Measurements from ENCODE around the gene MAN1A1.

Gene MAN1A1

GRCh38 chr6:119234457-119234856, 115.1 kb downstream of the MAN1A1 start:
- DNase-seq (ENCODE audit: low read depth in 3 of 3), result no peak

- no peak for DNase-seq (ENCODE audit: low read depth in 3 of 3)
Measured at GRCh38 chr6:119233312-119233984, 116.1 kb downstream of the MAN1A1 start.

- DNase-seq (ENCODE audit: low read depth in 3 of 3), result no peak
Measured at GRCh38 chr6:119231394-119231793, 118.2 kb downstream of the MAN1A1 start.

GRCh38 chr6:119230160-119230559, 119.4 kb downstream of the MAN1A1 start:
- no peak for DNase-seq (ENCODE audit: low read depth in 3 of 3)

- no peak for DNase-seq (ENCODE audit: low read depth in 3 of 3)
Measured at GRCh38 chr6:119227377-119227776, 122.2 kb downstream of the MAN1A1 start.

- no peak for DNase-seq (ENCODE audit: low read depth in 3 of 3)
Measured at GRCh38 chr6:119226089-119226488, 123.5 kb downstream of the MAN1A1 start.

- DNase-seq (ENCODE audit: low read depth in 3 of 3), result no peak
Measured at GRCh38 chr6:119224095-119224701, 125.4 kb downstream of the MAN1A1 start.

- DNase-seq (ENCODE audit: low read depth in 3 of 3), result no peak
Measured at GRCh38 chr6:119220452-119220851, 129.1 kb downstream of the MAN1A1 start.

GRCh38 chr6:119218548-119218947, 131.0 kb downstream of the MAN1A1 start:
- no peak for DNase-seq (ENCODE audit: low read depth in 3 of 3)

- DNase-seq (ENCODE audit: low read depth in 3 of 3), result no peak
Measured at GRCh38 chr6:119215885-119216590, 133.5 kb downstream of the MAN1A1 start.

GRCh38 chr6:119215309-119215708, 134.3 kb downstream of the MAN1A1 start:
- no peak for DNase-seq (ENCODE audit: low read depth in 3 of 3)

GRCh38 chr6:119210596-119210995, 139.0 kb downstream of the MAN1A1 start:
- DNase-seq (ENCODE audit: low read depth in 3 of 3), result no peak

- no peak for DNase-seq (ENCODE audit: low read depth in 3 of 3)
Measured at GRCh38 chr6:119209452-119210205, 139.9 kb downstream of the MAN1A1 start.

GRCh38 chr6:119207971-119208725, 141.4 kb downstream of the MAN1A1 start:
- DNase-seq (ENCODE audit: low read depth in 3 of 3), result no peak

- DNase-seq (ENCODE audit: low read depth in 3 of 3), result no peak
Measured at GRCh38 chr6:119207327-119207726, 142.2 kb downstream of the MAN1A1 start.

GRCh38 chr6:119205911-119206618, 143.5 kb downstream of the MAN1A1 start:
- no peak for DNase-seq (ENCODE audit: low read depth in 3 of 3)

GRCh38 chr6:119204719-119205118, 144.8 kb downstream of the MAN1A1 start:
- no peak for DNase-seq (ENCODE audit: low read depth in 3 of 3)

GRCh38 chr6:119201480-119201879, 148.1 kb downstream of the MAN1A1 start:
- no peak for DNase-seq (ENCODE audit: low read depth in 3 of 3)

GRCh38 chr6:119200512-119201175, 148.9 kb downstream of the MAN1A1 start:
- no peak for DNase-seq (ENCODE audit: low read depth in 3 of 3)

GRCh38 chr6:119197271-119197670, 152.3 kb downstream of the MAN1A1 start:
- DNase-seq (ENCODE audit: low read depth in 3 of 3), result no peak
